GM06990 (cell line): ENCODE measurements around the gene LRP1.

Source experiments
- DNase-seq: peaks from one replicate; pipeline ENCODE4 v3.0.0-alpha.2; 2011; ENCODE audit not compliant: insufficient read length; ENCODE audit errors: extremely low read depth
- H3K27me3 ChIP-seq: replicated peaks from 2 replicates; pipeline ENCODE4 v1.6.0; 2011; ENCODE audit warnings: low read length; ENCODE audit not compliant: control insufficient read depth, insufficient read depth
- H3K36me3 ChIP-seq: 2 replicates; pipeline ENCODE4 v1.5.1; 2011; ENCODE audit warnings: low read length; ENCODE audit not compliant: control insufficient read depth, insufficient read depth
- H3K4me3 ChIP-seq: replicated peaks from 2 replicates; pipeline ENCODE4 v1.5.1; 2011; ENCODE audit warnings: low read depth, mild to moderate bottlenecking, control low read depth, low read length
- CTCF ChIP-seq: IDR thresholded peaks from 2 replicates; pipeline ENCODE4 v1.5.1; 2011; ENCODE audit warnings: low read length, control low read depth, mild to moderate bottlenecking, inconsistent platforms; ENCODE audit not compliant: insufficient read depth, poor library complexity, severe bottlenecking

Gene LRP1

DNA sequence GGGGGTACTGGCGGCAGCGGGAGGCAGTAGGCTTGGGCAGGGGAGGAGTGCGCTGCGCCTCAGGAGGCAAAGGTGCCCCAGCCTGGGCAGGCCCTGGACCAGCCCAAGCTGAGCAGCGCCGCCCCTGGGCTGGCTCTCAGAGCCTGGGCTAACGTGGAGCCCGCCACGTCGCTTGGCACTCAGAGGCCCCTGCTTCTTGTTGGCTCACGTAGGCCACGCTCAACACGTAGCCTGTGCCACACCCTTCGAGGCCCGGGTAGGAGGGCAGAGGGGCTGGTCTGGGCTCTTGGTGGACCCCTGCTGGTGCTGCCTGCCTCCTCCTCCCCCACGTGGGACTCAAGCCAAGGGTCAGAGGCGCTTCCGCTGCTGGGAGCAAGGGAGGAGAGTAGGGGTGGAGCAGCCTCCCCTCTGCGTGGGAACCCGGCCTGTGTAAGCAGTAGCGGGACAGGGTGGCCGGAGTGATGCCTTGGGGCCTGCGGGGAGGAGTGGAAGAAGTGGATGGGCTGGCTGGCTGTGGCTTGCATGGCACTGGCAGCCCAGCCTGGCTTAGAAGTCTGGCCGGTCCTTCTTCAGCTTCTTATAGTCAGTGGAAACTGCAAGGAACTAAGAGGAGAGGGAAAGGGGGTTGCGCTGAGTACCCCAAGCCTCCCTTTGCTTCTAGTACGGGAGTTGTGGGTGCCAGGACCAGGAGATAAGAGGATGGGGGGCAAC, 106.9 kb downstream of the LRP1 start:
- DNase-seq, result no peak
- no peak for TF ChIP-seq CTCF
- Histone ChIP-seq H3K36me3 (peaks cover 31% of the 10 kb centered on the region), H3K4me3 (no peak overlapping the region), H3K27me3 (no peaks in the 10 kb centered on the region; the same call in 1 of the 2 replicates)

GRCh38 chr12:57235728-57236131, 107.4 kb downstream of the LRP1 start:
- Histone ChIP-seq H3K36me3 (peaks cover 31% of the 10 kb centered on the region), H3K27me3 (no peaks in the 10 kb centered on the region; the same call in 1 of the 2 replicates), H3K4me3 (no peak overlapping the region)
- TF ChIP-seq CTCF, result no peak
- DNase-seq, result no peak

- Histone ChIP-seq H3K36me3 (peaks cover 28% of the 10 kb centered on the region), H3K27me3 (peaks cover 3% of the 10 kb centered on the region; the same call in 1 of the 2 replicates), H3K4me3 (no peak overlapping the region)
- peak; percentile 50 for DNase-seq
- no peak for TF ChIP-seq CTCF
These were observed 108.1 kb downstream of the LRP1 start for GRCh38 chr12:57236201-57236924.

- Histone ChIP-seq H3K36me3 (peaks cover 22% of the 10 kb centered on the region), H3K4me3 (no peak overlapping the region), H3K27me3 (peaks cover 5% of the 10 kb centered on the region; the same call in 1 of the 2 replicates)
- DNase-seq, result no peak
- no peak for TF ChIP-seq CTCF
These were observed 108.8 kb downstream of the LRP1 start for GRCh38 chr12:57236925-57237595.

- no peak for DNase-seq
- Histone ChIP-seq H3K27me3 (peaks cover 7% of the 10 kb centered on the region; the same call in 1 of the 2 replicates), H3K4me3 (no peak overlapping the region), H3K36me3 (peaks cover 18% of the 10 kb centered on the region)
- TF ChIP-seq CTCF, result no peak
These were observed 109.3 kb downstream of the LRP1 start for GRCh38 chr12:57237596-57237931.
